NCI-H2081 (cell line): ENCODE measurements around the gene ANKLE1.

ENCODE experiments used
- DNase-seq, 2 experiments: peaks; one replicate each; lab custom pipeline; 2025; lab: John Stamatoyannopoulos, UW

Gene ANKLE1

GRCh38 chr19:17307876-17308377 lies 26.2 kb downstream of the ANKLE1 start:
- DNase-seq = no peak

DNA sequence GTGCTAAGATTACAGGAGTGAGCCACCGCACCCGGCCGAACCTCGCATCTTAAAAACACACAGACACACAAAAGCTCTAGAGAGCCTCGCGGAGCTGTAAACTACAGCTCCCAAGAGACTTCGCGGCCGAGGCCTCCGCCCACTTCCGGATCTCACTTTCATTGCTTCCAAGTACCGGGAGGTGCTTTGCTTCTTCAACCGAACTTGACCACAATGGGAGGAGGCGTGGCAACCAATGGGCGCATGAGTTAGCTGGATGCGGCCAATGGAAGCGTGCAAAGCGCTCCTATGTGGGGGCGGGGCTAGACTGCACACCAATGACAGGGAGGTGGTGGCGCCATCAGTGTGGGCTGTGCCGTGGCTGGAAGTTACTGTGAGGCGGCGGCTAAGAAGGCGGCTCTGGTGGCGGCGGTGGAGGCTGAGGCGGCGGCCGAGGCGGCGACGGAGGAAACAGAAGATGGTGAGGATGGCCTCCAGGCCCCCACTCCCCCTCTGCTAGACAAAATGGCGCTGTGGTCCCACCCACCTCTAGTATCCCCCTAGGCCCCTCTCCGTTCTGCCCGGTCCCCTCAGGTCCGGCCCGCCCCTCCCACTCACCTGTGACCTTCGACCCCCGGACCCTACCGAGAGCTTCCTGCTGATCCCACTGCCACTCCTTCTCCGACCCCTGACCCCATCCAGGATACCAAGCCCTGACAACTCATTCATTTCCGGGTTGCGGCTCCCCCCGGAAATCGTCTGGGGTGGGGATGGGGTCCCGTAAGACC lies 27.7 kb downstream of the ANKLE1 start, which contains the start of gene DDA1:
TSS of gene DDA1 (plus strand) at position 366 of the 767 bp plus-strand sequence. CDS start at position 458, 92 bp downstream.
- DNase-seq = peak; percentile 99 to 100

DNA sequence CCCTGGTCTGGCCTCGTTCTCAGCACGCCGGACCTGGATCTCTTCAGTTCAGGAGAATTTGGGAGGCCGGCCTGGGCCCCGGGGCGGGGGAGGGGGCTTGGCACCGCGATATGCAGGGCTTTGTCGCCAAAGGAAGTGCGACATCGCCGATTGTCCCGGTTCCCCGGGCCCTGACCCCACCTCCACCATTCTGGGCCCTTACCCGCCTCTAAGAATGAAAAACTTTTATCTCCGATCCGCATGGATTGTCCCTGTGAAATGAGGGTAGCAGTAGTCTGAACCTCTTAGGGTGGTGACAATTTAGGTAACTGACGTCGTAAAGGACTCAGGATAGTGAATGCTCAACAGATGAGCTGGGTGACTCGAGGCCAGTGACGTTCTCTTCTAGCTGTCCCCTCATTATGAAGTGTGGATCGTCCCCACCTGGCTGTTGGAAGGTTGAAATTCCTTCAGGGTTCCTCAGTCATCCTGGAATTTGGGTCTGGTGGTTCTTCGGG lies 28.3 kb downstream of the ANKLE1 start:
- DNase-seq = no peak

- no peak for DNase-seq
These were observed 29.9 kb downstream of the ANKLE1 start for GRCh38 chr19:17311455-17312188.

GRCh38 chr19:17312189-17313113 lies 30.8 kb downstream of the ANKLE1 start:
- DNase-seq = no peak

DNA sequence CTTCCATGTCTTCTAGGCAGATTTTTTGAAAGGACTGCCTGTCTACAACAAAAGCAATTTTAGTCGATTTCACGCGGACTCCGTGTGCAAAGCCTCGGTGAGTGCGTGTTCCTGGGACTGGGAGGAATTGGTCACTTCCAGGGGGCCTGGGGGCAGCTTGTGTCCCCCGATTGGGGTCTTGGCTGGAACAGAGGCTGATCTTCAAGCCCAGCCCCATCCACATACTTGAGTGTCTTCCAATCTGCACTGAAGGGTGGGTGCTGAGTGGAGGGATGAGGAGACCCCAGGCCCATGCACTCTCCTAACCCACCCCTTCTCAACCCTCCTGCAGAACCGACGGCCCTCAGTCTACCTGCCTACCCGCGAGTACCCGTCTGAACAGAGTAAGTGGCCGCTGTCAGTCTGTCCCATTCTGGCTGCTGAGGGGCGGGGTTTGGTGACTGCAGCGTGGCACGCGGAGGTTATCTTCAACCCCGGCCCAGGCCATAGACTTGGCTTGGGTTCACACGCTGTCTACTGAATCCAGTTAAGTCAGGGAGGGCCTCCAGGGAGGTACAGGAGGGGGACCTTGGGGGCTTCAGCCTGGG lies 32.4 kb downstream of the ANKLE1 start:
- no peak for DNase-seq

GRCh38 chr19:17318966-17319365 lies 37.3 kb downstream of the ANKLE1 start:
- no peak for DNase-seq

GRCh38 chr19:17319473-17320238 lies 38.0 kb downstream of the ANKLE1 start:
- no peak for DNase-seq

- no peak for DNase-seq
These were observed 38.7 kb downstream of the ANKLE1 start for GRCh38 chr19:17320435-17320834.

DNA sequence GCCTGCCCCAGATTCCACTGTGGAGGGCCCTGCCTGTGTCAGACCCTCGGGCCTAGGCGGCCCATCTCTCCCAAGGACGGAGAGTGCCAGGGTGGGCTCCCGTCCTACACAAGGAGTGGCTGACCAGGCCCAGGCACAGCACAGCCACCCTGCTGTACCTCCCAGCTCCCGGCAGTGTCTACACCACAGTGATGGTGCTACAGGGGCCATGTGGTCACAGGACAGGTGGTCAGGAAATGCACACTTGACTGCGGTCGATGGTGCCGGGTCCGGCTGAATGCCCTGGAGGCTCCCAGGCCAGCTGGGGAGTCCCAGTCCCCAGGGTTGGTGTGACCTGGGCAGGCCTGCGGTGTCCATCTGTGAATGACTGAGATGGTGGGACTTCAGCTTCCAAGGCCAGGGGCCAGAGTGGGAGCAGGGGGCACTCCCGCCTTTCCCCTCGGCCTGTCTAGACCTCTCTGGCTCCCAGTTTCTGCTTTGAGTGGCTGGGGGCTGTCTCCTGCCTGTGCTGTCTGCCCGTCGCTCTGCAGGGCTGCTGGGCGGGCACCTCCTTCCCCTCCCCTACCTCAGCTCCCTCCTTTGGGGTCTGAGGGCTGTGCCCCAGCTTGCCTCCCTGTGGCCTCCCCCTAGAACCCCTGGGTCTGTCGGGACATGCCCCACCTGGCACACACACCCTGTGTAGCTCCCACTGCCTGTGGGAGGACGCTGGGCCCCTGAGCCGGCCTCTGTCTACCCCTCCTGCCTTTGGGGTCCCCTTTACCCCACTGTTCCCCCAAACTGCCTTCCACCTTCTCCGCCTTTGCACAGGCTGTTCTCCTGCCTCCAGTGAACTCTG lies 40.2 kb downstream of the ANKLE1 start:
- no peak for DNase-seq

DNA sequence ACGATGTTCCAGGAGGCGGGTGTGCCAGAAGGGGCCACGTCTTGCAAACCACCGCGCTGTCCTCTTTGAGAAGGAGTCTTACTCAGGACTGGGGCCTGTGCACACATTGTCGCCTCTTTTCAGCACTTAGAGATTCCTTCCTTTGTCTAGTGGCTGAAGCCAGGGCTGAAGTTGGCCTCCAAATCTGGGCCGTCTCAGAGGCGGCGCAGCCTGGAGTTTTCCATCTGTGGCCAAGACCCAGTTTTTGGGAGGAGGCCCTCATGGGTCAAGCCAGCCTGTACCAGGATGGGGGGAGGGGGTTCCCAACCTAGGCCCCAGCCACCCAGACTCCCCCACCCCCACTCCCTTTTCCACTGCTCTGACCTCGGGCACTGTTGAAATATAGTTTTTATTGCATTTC lies 41.2 kb downstream of the ANKLE1 start:
- DNase-seq = no peak

- no peak for DNase-seq
These were observed 41.7 kb downstream of the ANKLE1 start for GRCh38 chr19:17323300-17323963.

GRCh38 chr19:17323964-17324332 lies 42.2 kb downstream of the ANKLE1 start:
- no peak for DNase-seq

GRCh38 chr19:17324357-17325114 lies 42.8 kb downstream of the ANKLE1 start:
- DNase-seq = no peak

- no peak for DNase-seq
These were observed 43.4 kb downstream of the ANKLE1 start for GRCh38 chr19:17325133-17325532.

GRCh38 chr19:17325881-17326594 lies 44.3 kb downstream of the ANKLE1 start:
- DNase-seq = no peak

DNA sequence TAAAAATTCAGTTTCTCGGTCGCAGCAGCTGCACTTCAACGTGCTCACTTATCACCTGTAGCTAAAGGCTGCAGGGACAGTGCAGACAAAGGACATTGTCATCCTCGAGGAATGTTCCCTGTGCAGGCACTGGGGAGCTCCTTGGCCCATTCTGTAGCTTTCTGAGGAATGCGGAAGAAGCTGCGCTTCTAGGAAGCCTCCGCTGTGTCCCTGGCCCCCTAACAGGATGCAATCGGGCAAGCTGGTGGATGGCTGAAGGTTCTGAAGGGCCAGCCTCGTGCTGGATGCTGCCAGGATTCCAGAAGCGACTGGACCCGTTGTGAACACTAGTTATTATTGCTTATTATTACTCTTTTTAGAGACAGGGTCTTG lies 44.9 kb downstream of the ANKLE1 start:
- no peak for DNase-seq
